GM12891 (cell line): Measurements from ENCODE around the gene OLR1.

Experiments used
- POLR2A ChIP-seq: IDR thresholded peaks from 2 replicates; pipeline ENCODE4 v1.6.1; 2011; ENCODE audit warnings: low read depth, low read length, control low read depth
- POLR2AphosphoS5 ChIP-seq: IDR thresholded peaks from 2 replicates; pipeline ENCODE4 v1.6.1; 2011; ENCODE audit warnings: low read depth, low read length, control low read depth
- SPI1 ChIP-seq: IDR thresholded peaks from 2 replicates; pipeline ENCODE4 v1.6.1; 2011; ENCODE audit warnings: low read depth, low read length, control low read depth
- TAF1 ChIP-seq: IDR thresholded peaks from 2 replicates; pipeline ENCODE4 v1.6.1; 2011; ENCODE audit warnings: low read depth, low read length, control low read depth

DNA sequence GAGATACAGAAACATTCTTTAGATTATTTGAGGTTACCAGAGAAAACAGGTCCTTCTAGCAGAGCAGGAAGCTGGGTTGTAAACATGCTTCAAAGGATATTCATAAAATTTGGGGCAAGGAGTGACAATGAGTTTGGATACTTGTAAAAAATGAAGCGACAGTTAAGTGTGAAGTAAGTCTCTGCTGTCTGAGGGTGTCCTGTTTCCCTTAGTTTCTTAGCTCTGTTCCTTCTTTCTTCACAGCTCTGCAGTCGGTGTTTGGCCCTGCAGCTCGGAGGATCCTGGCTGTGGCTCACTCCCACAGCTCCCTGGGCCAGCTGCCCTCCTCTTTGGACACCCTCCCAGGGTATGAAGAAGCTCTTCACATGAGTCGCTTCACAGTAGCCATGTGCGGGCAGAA, 17.7 kb upstream of the OLR1 start:
- TF ChIP-seq POLR2AphosphoS5, result no peak
- TF ChIP-seq POLR2A, result no peak
- TF ChIP-seq SPI1, result no peak
- no peak for TF ChIP-seq TAF1
